Measurements from ENCODE around the gene GMCL2.
"Not testable (repeated sequence)": the region's sequence is repeated elsewhere in the genome, so short reads cannot be mapped to it uniquely, and the experiment has no call there.

The GMCL2 gene, protein sequence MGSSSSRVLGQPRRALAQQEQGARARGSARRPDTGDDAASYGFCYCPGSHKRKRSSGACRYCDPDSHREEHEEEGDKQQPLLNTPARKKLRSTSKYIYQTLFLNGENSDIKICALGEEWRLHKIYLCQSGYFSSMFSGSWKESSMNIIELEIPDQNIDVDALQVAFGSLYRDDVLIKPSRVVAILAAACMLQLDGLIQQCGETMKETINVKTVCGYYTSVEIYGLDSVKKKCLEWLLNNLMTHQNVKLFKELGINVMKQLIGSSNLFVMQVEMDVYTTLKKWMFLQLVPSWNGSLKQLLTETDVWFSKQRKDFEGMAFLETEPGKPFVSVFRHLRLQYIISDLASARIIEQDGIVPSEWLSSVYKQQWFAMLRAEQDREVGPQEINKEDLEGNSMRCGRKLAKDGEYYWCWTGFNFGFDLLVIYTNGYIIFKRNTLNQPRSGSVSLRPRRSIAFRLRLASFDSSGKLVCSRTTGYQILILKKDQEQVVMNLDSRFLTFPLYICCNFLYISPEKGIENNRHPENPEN

DNA sequence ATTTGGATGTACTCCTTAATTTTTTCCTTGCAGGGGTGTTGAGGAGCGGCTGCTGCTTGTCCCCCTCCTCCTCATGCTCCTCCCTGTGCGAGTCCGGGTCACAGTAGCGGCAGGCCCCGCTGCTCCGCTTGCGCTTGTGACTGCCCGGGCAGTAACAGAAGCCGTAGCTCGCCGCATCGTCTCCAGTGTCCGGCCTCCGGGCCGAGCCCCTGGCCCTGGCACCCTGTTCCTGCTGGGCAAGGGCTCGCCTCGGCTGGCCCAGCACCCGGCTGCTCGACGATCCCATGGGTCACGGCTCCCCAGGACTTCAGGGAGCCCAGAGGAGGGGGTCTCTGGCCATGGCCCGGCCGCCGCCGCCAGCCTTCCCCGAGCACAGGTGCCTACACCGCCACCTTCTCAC lies at the start of gene GMCL2:
GMCL2 (minus strand) TSS at position 358 of the 400 bp plus-strand sequence; CDS start at position 286, 72 bp downstream.
- no peak for DNase-seq (ENCODE audit: low spot score)

DNA sequence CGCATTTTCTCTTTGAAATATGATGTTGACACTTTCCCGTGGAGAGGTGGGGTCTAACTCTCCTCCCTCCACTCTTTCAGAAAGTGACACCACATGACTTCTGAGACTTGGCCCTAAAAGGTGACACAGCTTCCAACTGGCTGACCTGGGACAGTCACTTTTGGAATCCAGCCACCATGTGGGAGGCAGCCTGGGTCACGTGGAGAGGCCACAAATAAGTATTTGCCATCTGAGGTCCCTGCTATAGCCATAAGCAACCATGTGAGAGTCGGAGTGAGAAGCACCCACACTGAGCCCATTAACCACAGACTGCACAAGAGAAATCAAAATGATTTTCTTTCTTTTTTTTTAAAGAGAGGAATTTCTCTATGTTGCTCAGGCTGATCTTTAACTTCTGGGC lies 49.5 kb upstream of the GMCL2 start:
- DNase-seq (ENCODE audit: low spot score): no peak

DNA sequence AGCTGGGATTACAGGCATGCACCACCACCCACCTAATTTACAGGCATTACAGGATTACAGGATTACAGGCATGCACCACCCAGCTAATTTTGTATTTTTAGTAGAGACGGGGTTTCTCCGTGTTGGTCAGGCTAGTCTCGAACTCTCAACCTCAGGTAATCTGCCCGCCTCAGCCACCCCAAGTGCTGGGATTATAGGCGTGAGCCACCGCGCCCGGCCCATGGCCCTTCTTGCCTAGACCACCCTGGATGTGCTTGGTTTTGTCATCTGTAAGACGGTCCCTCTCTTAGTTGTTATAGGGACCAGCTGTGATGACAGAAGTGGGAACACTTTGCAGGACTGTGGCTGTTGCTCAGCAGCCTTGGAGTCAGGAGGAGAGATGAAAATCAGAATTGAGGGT lies 49.0 kb upstream of the GMCL2 start:
- DNase-seq (ENCODE audit: low spot score): no peak

DNA sequence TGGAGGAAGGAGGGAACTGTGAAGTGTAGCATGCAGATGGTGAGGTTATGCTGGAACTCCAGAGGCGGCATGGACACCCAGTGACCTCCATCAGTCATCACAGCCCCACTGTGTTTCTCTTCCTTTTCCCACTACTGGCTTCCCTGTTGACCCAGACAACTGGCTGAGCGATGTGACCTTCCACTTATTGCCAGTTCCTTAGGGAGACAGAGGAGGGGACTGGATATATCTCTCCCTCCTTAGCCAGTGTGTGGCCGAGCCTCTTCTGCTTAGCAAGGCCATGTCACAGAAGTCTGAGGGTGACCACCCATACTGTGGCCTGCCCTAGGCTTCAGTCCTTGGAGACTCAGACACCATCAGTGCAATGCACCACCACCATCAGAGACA lies 48.4 kb upstream of the GMCL2 start:
- no peak for DNase-seq (ENCODE audit: low spot score)

DNA sequence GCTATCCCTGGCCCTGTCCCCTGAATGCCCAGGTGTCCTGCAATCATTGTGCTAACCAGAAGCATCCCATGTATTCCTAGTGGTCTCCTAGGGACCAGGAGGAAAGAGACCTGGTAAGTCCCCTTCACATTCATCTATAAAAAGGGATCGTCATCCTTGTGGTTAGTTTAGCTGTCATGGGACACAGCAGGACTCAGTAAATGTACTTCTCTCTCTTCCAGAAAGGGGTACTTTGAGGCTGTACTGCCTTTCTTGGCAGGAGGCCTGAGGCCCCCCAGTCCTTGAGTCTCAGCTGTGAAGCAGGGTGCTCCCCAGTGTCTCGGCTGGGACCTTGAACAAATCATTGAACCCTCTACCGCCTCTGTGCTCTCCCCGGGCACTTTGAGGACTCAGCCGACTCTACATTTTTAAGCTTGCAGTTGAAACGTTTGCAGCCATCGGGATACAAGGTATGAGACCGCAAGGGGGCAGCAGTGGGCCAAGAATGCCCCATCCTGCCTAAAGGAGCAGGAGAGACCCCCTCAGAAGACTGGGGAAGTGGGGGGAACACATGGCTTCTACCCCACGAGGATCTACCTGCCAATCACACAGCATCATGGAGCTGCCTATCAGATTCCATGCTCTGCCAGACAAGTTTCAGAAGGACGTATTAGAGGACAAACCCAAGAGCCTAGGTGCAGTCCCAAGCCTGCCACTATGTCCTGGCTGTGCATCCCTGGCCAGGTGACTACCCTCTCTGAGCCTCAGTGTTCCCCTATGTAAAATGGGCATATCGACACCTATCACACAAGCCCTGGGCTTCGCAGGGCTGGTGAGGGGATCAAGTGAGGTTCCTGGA lies 47.8 kb upstream of the GMCL2 start:
- DNase-seq (ENCODE audit: low spot score): peak; percentile 58

DNA sequence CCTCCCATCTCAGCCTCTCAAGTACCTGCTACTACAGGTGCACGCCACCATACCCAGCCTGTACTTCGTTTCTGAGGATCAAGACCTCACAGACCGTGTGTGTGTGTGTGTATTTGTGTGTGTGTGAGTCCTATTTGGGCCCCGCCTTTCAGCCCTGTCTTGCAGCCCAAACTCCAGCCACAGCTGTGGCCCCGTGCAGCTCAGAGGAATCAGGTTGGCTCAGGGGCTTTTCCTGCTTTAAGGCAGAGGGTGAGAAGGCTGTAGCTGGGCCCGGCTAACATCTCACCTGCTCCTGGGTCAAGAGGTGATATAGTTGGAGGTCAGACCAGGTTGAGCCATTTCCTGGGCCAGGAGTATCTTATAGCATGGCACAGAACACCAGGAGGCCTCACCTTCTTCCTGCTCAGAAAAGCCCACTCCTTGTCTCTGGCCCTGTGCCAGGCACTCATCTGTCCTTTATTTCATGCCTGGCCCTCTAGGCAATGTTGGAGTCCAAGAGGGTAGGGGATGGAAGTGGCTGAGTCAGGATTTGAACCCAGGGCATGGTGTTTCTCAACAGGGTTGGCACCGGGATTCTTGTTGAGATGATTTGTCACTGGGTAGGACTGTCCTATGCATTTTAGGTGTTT lies 47.1 kb upstream of the GMCL2 start:
- no peak for DNase-seq (ENCODE audit: low spot score)

DNA sequence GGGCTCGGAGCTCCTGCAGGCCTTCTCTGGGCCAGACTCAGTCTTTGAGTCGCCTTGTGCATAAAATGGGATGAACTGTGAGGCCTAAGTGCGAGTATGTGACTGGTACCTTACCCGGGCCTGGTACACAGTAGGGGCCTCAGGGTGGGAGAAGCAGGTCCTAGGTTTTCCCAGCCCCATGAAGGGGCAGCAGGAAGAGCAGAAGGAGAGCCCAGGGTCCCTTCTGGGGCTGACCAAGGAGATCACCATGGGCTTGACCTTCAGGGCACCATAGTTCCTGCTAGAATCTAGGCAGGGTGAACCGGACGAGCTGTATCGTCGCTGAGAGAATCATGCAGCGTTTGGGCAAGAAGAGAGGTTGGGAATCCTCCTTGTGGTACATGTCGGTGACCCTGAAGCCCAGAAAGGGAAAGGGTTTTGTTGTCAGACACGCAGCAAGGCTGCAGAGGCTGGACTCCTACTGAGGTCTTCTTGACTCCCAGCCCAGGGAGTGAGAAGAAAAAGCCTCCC lies 45.8 kb upstream of the GMCL2 start:
- no peak for DNase-seq (ENCODE audit: low spot score)

DNA sequence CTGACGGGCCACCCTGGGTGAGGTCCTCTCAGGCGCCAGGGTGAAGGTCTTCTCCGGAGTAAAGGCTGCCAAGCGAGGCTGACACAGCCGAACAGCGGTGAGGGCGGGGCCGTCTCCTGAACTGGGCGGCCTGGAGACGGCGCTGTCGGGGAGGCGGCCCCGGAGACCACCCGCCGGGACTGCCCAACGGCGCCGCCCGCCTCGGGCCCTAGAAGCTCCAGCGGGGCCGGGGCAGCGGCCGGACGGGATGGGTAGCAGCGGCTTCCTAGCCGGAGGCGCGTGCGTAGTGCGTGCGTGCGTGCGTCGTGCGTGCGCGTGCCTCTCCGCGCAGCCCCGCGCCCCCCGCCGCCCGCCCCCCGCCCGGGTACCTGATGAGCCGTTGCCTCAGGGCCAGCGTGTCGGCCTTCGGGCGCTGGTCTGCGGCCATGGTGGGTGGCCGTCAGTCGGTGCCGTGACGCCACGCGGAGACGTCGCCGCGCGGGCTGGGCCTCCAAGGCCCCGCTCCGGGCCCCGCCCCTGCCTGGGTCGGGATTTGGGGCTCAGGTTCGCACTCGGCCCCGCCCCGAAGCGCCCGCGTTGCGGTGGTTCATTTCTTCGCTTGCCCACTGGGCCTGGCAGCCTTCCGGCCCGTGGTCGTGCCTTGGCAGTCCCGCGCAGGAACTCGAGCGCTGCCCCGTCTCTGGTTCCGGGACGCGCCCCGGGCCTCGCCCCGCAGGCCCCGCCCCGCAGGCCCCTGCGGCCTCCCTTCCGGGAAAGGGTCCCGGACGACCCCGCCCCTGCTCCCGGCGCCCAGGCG lies 45.2 kb upstream of the GMCL2 start, which contains the start of gene PHYKPL:
PHYKPL (minus strand) TSS at position 679 of the 796 bp plus-strand sequence; CDS start at position 427, 252 bp downstream.
- DNase-seq (ENCODE audit: low spot score): peak; percentile 55

DNA sequence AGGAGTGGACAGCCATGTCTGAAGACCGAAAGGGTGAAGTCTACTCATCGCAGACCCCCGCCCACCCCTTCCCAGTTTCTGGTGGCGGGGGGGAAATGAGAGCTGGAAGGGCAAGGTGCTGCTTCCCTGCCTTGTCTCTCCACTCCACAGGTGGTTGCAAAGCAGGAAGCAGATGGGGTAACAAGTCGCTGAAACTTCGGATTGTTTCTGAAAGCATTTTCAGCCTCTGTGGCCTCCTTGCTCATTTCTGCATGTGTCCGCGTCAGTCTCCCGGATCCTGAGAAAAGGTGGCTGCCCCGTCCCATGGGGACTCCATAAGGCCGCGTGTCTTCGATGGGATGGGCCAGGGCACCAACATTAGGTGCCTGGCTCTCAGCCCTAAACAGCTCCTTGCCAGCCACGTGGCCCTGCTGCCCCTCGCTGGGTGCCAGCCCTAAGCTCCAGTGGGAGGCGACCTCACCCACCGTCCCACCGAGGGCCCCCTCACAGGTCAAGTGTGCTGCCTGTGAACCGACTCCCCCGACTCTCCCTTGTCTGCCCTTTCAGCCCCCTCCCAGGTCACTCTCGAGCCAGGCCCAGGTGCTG lies 44.5 kb upstream of the GMCL2 start:
- peak; percentile 29 for DNase-seq (ENCODE audit: low spot score)

DNA sequence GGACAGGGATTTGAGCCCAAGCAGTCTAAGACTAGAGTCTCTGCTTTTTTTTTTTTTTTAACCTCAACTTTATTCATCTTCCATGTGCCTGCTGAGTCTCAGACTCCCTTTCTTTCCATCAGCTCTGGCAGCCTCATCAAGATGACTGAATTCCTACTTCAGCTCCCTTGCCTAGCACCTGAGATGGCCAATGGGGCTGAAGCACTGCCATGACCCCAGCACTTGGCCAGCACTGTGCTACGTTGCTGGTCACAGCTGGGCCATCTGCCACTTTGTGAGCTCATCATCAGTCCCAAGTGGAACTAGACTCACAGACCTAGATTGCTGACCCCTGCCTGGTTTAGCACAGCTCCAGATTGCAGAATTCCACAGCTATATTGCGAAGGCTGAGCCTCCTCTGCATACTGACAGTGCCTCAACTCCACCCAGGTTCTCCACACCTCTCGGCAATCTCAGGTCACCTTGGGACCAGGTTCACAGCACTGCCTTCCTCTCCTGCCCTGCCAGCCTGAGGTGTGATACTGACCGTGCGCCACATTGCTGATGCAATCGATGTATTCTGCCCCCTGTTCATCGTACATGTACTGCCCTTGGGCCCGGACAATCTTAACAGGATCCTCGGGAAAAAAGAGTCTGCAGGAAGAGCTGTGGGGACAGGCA lies 43.8 kb upstream of the GMCL2 start:
- peak; percentile 40 for DNase-seq (ENCODE audit: low spot score)

DNA sequence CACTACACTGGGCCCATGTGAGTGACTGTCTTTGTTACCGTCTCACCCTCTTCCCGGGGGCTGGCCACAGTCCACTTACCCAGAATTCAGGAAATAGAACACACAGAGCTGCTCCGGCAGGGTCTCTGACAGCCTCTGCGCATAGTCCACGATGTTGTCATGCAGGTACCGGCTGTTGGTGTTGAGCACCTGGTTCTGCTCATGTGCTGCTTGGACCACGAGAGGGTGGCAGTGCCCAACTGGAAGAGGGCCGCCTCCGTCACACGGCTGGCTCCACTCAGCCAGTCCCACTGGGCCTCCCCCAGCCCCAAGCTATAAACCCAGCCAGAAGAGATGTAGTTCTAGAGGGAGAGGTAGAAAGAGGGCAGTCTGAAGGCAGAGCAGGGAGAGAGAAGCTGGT lies 42.7 kb upstream of the GMCL2 start:
- no peak for DNase-seq (ENCODE audit: low spot score)

DNA sequence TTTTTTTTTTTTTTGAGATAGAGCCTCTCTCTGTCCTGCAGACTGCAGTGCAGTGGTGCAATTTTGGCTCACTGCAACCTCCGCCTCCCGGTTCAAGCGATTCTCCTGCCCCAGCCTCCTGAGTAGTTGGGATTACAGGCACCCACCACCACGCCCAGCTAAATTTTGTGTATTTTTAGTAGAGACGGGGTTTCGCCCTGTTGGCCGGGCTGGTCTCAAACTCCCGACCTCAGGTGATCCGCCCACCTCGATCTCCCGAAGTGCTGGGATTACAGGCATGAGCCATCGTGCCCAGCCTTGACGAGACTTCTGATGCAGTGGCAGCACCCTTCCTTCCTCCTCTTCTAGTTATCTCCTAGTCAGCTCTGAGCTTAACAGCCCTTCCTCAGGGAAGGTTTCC lies 41.9 kb upstream of the GMCL2 start:
- not testable (repeated sequence) for DNase-seq (ENCODE audit: low spot score)

DNA sequence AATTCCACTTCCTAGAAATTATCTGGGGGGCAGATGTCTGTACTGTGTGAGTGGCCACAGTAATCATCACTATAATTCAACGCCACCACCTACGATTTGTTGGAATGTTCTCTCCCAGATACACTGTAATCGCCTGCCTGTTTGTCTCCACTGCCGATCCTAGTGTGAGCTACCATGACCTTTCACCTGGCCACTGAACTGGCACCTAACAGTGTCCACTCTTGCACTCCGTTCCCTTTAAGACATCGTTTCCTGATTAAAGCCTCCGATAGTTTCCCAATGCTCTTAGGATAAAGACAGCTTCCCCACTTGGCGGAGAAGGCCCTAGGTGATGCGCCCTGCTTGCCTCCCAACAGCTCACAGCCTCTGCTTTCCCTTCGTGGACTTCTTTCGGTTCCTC lies 41.4 kb upstream of the GMCL2 start:
- no peak for DNase-seq (ENCODE audit: low spot score)

DNA sequence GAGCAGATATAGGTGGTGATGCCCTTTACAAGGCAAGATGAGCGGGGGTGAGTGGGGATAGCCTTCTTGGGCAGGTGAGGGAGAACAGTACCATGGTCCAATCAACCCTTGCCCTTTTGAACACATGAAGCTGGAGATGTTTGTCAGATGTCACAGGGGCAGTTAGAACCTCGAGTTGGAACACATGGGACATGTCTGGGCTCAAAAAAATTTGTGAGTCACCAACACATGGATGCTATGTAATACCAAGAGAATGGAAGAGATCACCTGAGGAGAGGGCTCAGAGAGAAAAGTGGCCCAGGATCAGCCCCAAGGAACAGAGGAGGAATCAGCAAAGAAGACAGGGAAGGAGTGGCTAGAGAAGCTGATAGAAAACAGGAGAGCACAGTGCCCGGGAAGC lies 40.8 kb upstream of the GMCL2 start:
- no peak for DNase-seq (ENCODE audit: low spot score)

DNA sequence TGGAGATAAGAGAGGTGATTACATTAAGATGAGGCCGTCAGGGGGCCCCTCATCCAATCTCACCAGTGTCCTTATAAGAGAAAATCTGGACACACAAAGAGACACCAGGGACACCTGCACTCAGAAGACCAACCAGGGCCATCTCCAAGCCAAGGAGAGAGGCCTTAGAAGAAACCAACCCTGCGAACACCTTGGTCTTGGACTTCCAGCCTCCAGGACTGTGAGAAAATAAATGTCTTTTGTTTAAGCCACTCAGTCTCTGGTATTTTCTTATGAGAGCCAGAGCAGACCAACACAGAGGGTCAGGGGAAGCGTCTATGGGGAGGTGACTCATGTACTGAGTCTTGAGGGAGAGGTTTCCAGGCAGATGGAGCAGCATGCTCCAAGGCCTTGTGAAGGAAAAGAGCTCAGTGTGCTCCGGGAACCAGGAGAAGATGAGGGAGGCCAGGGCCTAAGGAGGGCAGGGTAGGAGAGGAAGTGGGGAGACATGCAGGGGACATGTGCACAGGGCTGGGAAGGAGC lies 40.0 kb upstream of the GMCL2 start:
- no peak for DNase-seq (ENCODE audit: low spot score)

DNA sequence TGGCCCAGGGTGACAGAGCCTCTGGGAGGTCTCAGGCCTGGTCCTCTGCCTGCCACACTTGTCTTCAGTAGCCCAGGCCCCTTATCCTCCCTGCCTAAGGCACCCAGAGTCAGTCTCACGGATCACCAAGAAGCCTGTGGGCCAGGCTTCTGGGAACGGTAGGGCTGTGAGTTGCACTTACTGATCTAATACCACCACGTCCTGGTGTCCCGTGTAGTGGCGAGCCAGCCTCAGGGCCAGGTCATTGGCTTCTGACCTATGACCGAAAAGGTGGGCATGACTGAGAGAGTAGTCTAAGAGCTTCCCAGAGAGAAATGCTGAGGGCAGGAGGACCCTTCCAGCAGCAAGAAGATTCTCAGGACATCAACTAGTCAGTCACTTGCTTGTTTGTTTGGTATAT lies 38.0 kb upstream of the GMCL2 start:
- DNase-seq (ENCODE audit: low spot score): no peak

DNA sequence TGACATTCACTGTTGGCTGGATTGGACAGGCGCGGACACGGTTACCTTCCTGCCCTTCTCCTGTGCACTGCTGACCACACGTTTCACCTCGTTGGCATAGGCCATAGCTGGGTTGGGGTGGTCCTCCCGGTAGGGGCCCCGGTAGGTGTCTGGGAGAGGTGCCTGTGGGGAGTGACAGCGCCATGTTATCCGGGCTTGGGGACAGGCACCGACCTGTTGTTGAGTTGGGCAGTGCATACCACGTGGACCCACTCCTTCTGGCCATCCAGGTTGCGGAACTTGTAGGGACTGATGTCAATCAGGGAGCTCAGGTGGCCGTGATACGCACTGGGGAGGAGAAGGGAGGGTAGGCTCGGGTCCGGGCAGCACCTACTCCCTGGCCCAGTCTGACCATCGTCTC lies 37.2 kb upstream of the GMCL2 start:
- no peak for DNase-seq (ENCODE audit: low spot score)

DNA sequence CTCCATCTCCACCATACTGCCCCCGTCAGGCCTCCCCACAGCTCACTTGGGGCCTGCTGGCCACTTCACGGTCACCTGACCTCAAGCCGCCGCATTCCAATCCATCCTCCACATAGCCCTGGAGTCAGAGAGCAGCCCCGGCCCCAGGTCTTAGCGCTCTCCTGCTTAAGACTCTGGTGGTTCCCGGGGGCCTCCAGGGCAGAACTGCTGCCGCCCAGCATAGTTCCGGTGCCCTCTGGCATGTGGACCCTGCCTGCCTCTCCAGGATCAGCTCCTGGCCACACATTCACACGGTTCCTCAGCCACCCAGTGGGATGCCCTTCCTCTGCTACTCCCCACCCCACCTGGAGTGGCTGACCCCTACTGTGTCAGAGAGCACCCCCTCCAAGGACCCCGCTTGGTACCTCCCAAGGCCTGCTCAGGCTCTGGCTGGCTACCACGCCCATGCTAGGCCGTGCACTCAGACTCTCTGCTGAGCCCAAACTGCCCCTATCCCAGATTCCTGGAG lies 36.7 kb upstream of the GMCL2 start:
- no peak for DNase-seq (ENCODE audit: low spot score)

DNA sequence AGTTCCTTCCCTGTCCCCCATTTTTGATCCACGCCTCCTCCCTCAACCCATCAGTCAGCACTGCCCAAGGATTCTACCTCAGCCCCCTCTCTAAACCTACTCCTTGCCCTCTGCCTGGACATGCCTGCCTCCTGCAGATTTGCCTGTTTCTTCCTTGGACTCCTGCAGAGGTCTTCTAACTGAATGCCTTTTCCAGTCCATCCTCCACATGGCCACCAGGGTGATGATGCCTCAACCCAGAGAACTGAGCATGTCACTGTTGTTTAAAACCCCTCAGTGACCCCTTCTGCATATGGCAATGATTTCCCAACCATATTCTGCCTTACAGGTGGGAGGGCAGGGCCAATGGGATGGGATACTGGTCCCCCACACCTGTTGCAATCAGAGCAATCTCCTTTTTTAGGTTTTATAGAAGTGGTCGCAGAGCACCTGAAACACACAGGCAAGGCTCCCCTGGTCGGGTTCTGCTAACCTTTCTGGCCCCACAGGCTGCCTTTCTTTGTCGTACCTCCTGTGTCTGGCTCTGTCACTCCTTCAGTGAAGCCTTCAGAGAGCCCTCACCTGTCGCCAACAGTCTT lies 36.1 kb upstream of the GMCL2 start:
- no peak for DNase-seq (ENCODE audit: low spot score)

DNA sequence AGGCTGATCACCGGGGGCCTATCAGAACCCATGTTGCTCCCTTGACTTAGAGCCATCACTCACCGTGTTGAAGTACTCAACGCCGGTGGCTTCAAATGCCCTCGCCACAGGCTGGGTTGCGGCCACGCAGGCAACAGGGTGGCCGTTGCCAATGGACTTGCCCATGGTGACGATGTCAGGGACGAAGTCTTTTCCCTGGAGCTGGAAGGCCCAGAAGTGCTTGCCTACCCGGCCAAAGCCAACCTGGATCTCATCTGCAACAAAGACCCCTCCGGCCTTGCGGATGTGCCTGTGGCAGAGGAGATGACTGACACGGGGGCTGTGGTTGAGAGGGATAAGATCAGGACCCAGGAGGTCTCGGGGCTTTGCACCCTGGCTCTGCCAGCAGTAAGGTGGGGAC lies 35.1 kb upstream of the GMCL2 start:
- DNase-seq (ENCODE audit: low spot score): no peak

Measured in globus pallidus (tissue), 1 donor.